Parathyroid adenoma (tissue), 2 donors: ENCODE measurements around the gene GMPS.
"Not testable (repeated sequence)": the region's sequence is repeated elsewhere in the genome, so short reads cannot be mapped to it uniquely, and the experiment has no call there.

Source experiments
- H2AFZ ChIP-seq: fragments of 300-600 bp; sonication (generic); one replicate; pipeline ENCODE4 v1.7.0; 2017; ENCODE audit warnings: antibody characterized with exemption, mild to moderate bottlenecking
- H3K27ac ChIP-seq: fragments of 300-600 bp; sonication (generic); one replicate; pipeline ENCODE4 v1.7.0; 2017
- H3K27me3 ChIP-seq: fragments of 300-600 bp; sonication (generic); one replicate; pipeline ENCODE4 v1.7.0; 2017; ENCODE audit warnings: low read length; ENCODE audit not compliant: control insufficient read depth, insufficient read depth
- H3K36me3 ChIP-seq: fragments of 300-600 bp; sonication (generic); one replicate; pipeline ENCODE4 v1.7.0; 2017; ENCODE audit warnings: low read length; ENCODE audit not compliant: control insufficient read depth, insufficient read depth
- H3K4me1 ChIP-seq: fragments of 300-600 bp; sonication (generic); one replicate; pipeline ENCODE4 v1.7.0; 2017; ENCODE audit warnings: control low read depth
- H3K4me2 ChIP-seq: fragments of 300-600 bp; sonication (generic); one replicate; pipeline ENCODE4 v1.7.0; 2017; ENCODE audit warnings: low read length
- H3K4me3 ChIP-seq: fragments of 300-600 bp; sonication (generic); one replicate; pipeline ENCODE4 v1.7.0; 2017; ENCODE audit warnings: low read depth, low read length
- H3K79me2 ChIP-seq: fragments of 300-600 bp; sonication (generic); one replicate; pipeline ENCODE4 v1.7.0; 2017; ENCODE audit warnings: control low read depth
- H3K9ac ChIP-seq: fragments of 300-600 bp; sonication (generic); one replicate; pipeline ENCODE4 v1.7.0; 2017; ENCODE audit warnings: mild to moderate bottlenecking
- H3K9me3 ChIP-seq: fragments of 300-600 bp; sonication (generic); one replicate; pipeline ENCODE4 v1.7.0; 2017; ENCODE audit warnings: low read length; ENCODE audit not compliant: control insufficient read depth
- TF ChIP-seq, protein P1 (sequence below): fragments of 300-600 bp; sonication (generic); IDR thresholded peaks from one replicate; pipeline ENCODE4 v1.7.0; 2017; ENCODE audit warnings: antibody characterized with exemption, mild to moderate bottlenecking
- donor health status: primary hyperparathyroidism.

The GMPS gene

DNA sequence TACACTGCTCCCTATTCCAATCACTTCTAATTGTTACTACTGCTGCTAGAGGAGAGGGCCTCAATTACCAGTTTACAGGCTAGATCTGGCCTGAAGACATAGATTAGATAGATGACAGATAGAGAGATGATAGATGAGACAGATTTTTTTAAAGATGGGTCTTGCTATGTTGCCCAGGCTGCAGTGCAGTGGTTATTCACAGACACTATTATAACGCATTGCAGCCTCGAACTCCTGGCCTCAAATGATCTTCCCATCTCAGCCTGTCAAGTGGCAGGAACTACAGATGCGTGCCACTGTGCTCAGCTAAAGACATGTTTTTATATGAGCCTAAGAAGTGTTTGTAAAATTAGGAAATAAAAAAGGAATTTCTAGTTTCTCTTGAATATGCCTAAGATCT is 22.5 kb upstream of the GMPS start:
- H3K36me3 ChIP-seq = no peaks in the 10 kb centered on the region
- H3K27ac ChIP-seq = no peak overlapping the region
- H3K4me1 ChIP-seq = peaks cover 18% of the 10 kb centered on the region
- no peak overlapping the region for H3K4me2 ChIP-seq
- no peak overlapping the region for H3K9ac ChIP-seq
- no peaks in the 10 kb centered on the region for H3K9me3 ChIP-seq
- H3K79me2 ChIP-seq = peaks cover 29% of the 10 kb centered on the region
- H2AFZ ChIP-seq = no peak overlapping the region
- H3K27me3 ChIP-seq = no peaks in the 10 kb centered on the region
- H3K4me3 ChIP-seq = no peak overlapping the region
- TF ChIP-seq, protein P1, sequence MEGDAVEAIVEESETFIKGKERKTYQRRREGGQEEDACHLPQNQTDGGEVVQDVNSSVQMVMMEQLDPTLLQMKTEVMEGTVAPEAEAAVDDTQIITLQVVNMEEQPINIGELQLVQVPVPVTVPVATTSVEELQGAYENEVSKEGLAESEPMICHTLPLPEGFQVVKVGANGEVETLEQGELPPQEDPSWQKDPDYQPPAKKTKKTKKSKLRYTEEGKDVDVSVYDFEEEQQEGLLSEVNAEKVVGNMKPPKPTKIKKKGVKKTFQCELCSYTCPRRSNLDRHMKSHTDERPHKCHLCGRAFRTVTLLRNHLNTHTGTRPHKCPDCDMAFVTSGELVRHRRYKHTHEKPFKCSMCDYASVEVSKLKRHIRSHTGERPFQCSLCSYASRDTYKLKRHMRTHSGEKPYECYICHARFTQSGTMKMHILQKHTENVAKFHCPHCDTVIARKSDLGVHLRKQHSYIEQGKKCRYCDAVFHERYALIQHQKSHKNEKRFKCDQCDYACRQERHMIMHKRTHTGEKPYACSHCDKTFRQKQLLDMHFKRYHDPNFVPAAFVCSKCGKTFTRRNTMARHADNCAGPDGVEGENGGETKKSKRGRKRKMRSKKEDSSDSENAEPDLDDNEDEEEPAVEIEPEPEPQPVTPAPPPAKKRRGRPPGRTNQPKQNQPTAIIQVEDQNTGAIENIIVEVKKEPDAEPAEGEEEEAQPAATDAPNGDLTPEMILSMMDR = no peak

DNA sequence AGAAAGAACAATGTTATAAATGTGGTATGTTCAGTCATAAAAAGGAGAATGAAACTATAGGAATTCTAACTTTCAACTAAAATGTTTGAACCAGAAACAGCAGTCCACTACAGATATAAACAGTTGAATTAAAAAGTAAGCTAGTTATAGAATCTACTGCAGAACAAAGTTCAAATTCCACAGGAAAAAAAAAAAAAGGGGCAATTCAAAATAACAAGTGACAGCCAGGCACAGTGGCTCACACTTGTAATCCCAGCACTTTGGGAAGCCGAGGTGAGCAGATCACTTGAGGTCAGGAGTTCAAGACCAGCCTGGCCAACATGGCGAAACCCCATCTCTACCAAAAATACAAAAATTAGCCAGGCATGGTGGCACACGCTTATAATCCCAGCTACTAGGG is 21.0 kb upstream of the GMPS start:
- Histone ChIP-seq H3K4me1 (peaks cover 18% of the 10 kb centered on the region), H3K79me2 (peaks cover 29% of the 10 kb centered on the region)
- H3K9ac ChIP-seq, H2AFZ ChIP-seq, H3K27me3 ChIP-seq, H3K9me3 ChIP-seq, H3K4me3 ChIP-seq, H3K4me2 ChIP-seq, H3K36me3 ChIP-seq, H3K27ac ChIP-seq: not testable (repeated sequence)

DNA sequence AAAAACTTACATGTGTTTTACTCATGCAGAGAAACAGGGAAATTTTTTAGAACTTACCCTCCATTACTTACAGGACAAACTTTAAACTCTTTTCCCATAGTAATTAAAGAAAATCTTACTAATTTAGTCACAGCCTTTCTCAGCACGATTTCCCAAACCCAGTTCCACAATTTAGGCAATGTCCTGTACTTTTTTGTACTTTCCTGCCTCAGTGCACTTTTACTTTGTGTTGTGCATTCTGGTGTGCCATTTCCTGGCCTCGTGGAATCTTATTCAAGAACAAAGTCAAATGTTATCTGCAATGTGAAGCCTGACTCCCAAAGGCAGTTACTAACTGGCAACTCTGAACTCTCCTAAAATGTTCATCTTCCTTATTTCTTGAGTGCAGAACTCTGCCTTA is 18.1 kb upstream of the GMPS start:
- Histone ChIP-seq H2AFZ (no peak overlapping the region), H3K4me2 (peak overlapping the region; percentile 93), H3K36me3 (no peaks in the 10 kb centered on the region), H3K79me2 (peaks cover 29% of the 10 kb centered on the region), H3K9me3 (no peaks in the 10 kb centered on the region), H3K27ac (no peak overlapping the region), H3K27me3 (no peaks in the 10 kb centered on the region), H3K4me1 (peaks cover 18% of the 10 kb centered on the region), H3K9ac (no peak overlapping the region), H3K4me3 (peak overlapping the region; percentile 80)
- TF ChIP-seq, protein P1 = no peak

DNA sequence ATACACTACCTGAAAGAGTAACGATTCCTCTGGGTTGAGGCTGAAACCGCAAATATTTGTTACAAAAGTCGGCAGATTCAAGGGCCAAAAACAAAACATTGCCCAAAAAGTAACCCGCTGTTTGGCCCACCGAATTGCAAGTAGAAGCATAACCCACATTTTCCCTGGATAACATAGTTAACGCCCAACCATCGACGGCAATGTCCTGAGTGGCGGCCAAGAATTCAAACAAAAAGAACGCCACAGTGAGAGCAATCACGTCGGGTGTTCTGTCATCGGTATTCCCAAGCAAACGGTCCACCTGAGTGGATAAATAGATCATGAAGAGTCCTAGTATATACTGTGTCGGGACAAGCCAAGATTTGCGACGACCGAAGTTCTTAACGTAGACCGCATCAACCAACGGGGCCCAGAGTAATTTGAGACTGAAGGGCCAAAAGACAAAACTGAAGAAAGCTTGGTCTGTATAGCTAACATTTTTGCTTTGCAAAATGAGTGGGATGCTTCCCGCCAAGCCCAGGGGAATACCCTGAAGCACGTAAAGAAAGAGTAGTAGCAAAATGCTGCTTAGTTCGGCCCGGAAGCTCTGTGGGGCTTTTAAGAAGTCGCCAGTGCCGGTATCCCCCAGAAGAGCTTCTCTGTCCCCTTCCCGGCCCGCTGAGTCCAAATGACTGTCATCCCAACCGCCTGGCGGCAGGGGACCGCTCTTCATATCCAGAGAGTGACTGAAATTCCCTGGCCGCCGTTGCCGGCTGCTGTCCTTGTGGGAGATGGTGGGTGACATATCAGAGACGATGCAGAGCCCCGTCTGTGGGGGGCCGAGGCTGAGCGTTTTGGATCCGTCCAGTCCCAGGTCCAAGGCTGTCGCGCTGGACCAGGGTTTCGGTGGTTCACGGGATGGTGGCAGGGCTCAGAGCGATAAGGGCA is 17.0 kb upstream of the GMPS start:
- Histone ChIP-seq H3K4me1 (peaks cover 18% of the 10 kb centered on the region), H2AFZ (peak overlapping the region; percentile 90), H3K79me2 (peaks cover 22% of the 10 kb centered on the region), H3K9ac (peak overlapping the region; percentile 55), H3K9me3 (no peaks in the 10 kb centered on the region), H3K27ac (peak overlapping the region; percentile 91), H3K4me2 (peak overlapping the region; percentile 93), H3K36me3 (no peaks in the 10 kb centered on the region), H3K4me3 (peak overlapping the region; percentile 80), H3K27me3 (no peaks in the 10 kb centered on the region)
- TF ChIP-seq, protein P1 = no peak

DNA sequence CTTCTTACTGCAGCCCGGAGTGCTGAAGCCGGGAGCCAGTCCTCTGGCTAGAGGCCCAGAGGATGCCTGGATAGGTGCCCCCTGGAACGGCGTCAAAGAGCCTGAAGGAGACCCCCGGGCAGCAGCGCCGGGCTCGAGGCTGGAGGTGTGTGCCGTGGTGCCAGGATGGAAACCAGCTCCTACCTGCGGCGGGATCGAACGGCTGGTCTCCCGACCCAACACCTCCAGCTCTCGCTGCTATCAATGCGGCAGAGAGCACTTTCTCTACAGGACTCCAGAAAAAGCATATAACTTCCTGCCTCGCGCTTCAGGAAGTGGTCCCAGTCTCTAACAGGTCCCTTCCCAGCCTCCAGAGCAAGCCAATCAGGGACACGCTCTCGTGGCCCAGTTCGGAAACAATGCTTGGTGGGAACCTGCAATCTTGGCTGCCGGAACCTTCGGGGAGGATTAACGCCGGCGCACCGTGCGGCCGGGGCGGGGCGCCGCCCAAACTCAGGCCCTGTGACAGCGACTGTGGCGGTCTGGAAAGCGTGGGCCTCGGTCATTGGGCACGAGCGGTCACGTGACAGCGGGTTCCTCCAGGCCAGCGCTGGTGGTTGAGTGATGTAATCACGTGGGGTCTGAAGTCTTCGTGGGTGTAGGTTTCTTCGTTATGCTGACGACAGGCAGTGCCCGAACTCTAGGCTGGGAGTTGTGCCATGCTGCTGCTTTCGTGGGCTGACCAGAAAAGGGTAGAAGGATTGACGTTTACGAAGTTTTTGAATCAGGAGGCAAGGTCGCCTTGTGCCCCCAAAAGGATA is 16.1 kb upstream of the GMPS start, which contains the start of gene SLC33A1:
Gene SLC33A1 (minus strand): TSS at position 287 of the 800 bp plus-strand sequence. CDS start 430 bp downstream, outside the sequence.
- H3K9ac ChIP-seq = peak within 1 kb of the TSS; percentile 55
- peak within 1 kb of the TSS; percentile 95 for H3K4me2 ChIP-seq
- H3K36me3 ChIP-seq = no peaks in the 10 kb centered on the region
- H3K27ac ChIP-seq = peak within 1 kb of the TSS; percentile 91
- no peaks in the 10 kb centered on the region for H3K27me3 ChIP-seq
- TF ChIP-seq, protein P1 = no peak
- H3K4me3 ChIP-seq = peak within 1 kb of the TSS; percentile 80
- H3K9me3 ChIP-seq = no peaks in the 10 kb centered on the region
- peak within 1 kb of the TSS; percentile 90 for H2AFZ ChIP-seq
- H3K4me1 ChIP-seq = peaks cover 15% of the 10 kb centered on the region
- peaks cover 19% of the 10 kb centered on the region for H3K79me2 ChIP-seq
